Nephron (organoid): ENCODE data around the gene UGGT2.
"Not testable (repeated sequence)": the region's sequence is repeated elsewhere in the genome, so short reads cannot be mapped to it uniquely, and the experiment has no call there.

Source experiments
- H3K27ac Mint-ChIP-seq, 3 experiments: 2 replicates each; pipeline ENCODE4 v1.8.0; 2020; ENCODE audit warnings: mixed read lengths in 3 of 3, mild to moderate bottlenecking in 2 of 3, moderate library complexity in 1 of 3
- H3K27me3 Mint-ChIP-seq: 2 replicates; pipeline ENCODE4 v1.8.0; 2021; ENCODE audit warnings: low read depth, mild to moderate bottlenecking, moderate library complexity, mixed read lengths
- H3K36me3 Mint-ChIP-seq: 2 replicates; pipeline ENCODE4 v1.8.0; 2020; ENCODE audit warnings: low read depth, mixed read lengths
- H3K4me1 Mint-ChIP-seq: 2 replicates; pipeline ENCODE4 v1.8.0; 2020; ENCODE audit warnings: mixed read lengths
- H3K4me3 Mint-ChIP-seq, 3 experiments: 2 replicates each; pipeline ENCODE4 v1.8.0; 2020; ENCODE audit warnings: mild to moderate bottlenecking in 3 of 3, mixed read lengths in 3 of 3, moderate library complexity in 2 of 3
- H3K9me3 Mint-ChIP-seq: 2 replicates; pipeline ENCODE4 v1.8.0; 2020; ENCODE audit warnings: mixed read lengths
- TF ChIP-seq, protein P1 (sequence below), 3 experiments: fragments of 200-600 bp; sonication (generic); IDR thresholded peaks; one replicate each; pipeline ENCODE4 v1.5.0; 2021; ENCODE audit warnings: antibody characterized with exemption in 3 of 3; ENCODE audit not compliant: unreplicated experiment in 3 of 3

The UGGT2 gene

DNA sequence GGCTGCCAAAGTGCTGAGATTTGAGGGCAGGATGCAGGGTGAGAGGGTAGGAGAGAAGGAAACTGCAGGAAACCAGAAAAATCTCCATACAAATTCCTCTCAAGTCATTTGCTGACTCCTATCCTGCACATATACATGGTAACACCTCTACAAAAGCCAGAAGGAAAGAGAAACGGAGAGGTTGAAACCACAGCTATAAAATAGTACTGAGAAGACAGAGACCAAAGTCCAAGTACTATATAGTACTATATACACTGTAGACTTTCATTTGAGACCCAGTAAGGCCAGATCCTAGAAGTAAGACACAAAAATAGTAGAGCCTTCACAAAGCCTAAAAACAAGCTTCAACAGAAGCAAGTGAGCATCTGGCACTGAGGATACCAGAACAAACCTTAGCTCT is 103.1 kb downstream of the UGGT2 start:
- no peak overlapping the region for H3K27ac Mint-ChIP-seq
- peaks cover under 1% of the 10 kb centered on the region for H3K9me3 Mint-ChIP-seq
- TF ChIP-seq, protein P1, sequence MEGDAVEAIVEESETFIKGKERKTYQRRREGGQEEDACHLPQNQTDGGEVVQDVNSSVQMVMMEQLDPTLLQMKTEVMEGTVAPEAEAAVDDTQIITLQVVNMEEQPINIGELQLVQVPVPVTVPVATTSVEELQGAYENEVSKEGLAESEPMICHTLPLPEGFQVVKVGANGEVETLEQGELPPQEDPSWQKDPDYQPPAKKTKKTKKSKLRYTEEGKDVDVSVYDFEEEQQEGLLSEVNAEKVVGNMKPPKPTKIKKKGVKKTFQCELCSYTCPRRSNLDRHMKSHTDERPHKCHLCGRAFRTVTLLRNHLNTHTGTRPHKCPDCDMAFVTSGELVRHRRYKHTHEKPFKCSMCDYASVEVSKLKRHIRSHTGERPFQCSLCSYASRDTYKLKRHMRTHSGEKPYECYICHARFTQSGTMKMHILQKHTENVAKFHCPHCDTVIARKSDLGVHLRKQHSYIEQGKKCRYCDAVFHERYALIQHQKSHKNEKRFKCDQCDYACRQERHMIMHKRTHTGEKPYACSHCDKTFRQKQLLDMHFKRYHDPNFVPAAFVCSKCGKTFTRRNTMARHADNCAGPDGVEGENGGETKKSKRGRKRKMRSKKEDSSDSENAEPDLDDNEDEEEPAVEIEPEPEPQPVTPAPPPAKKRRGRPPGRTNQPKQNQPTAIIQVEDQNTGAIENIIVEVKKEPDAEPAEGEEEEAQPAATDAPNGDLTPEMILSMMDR (IDR thresholded peaks at IDR 0.05; ENCODE audit: unreplicated experiment in 3 of 3) = no peak
- no peaks in the 10 kb centered on the region for H3K27me3 Mint-ChIP-seq
- H3K4me1 Mint-ChIP-seq = peaks cover 6% of the 10 kb centered on the region
- no peak overlapping the region for H3K4me3 Mint-ChIP-seq
- peaks cover 12% of the 10 kb centered on the region for H3K36me3 Mint-ChIP-seq

GRCh38 chr13:95948656-95949055 is 104.5 kb downstream of the UGGT2 start:
- TF ChIP-seq, protein P1 (IDR thresholded peaks at IDR 0.05; ENCODE audit: unreplicated experiment in 3 of 3) = no peak
- no peaks in the 10 kb centered on the region for H3K4me1 Mint-ChIP-seq
- H3K4me3 Mint-ChIP-seq = no peak overlapping the region
- H3K36me3 Mint-ChIP-seq = peaks cover 10% of the 10 kb centered on the region
- H3K27ac Mint-ChIP-seq = no peak overlapping the region
- no peaks in the 10 kb centered on the region for H3K27me3 Mint-ChIP-seq
- no peaks in the 10 kb centered on the region for H3K9me3 Mint-ChIP-seq

DNA sequence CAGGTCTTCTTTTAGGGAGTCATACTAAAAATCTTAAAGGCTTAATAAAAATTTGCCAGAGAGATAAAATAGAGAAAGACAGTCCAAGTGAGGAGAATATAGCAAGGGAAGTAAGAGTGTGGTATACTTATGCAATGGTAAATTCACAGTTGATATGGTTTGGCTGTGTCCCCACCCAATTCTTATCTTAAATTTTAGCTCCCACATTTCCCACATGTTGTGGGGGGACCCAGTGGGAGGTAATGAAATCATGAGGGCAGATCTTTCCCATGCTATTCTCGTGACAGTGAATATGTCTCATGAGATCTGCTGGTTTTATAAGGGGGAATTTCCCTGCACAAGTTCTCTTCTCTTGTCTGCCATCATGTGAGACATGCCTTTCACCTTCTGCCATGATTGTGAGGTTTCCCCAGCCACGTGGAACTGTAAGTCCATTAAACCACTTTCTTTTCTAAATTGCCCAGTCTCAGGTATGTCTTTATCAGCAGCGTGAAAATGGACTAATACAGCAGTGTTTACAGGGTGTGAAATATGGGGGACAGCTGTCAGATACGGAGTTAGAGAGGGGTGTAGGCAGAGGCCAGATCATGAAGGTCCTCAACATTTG is 115.4 kb downstream of the UGGT2 start:
- H3K36me3 Mint-ChIP-seq = peaks cover 76% of the 10 kb centered on the region
- H3K9me3 Mint-ChIP-seq = peaks cover 27% of the 10 kb centered on the region
- no peak overlapping the region for H3K27ac Mint-ChIP-seq
- no peaks in the 10 kb centered on the region for H3K4me1 Mint-ChIP-seq
- no peak overlapping the region for H3K4me3 Mint-ChIP-seq
- TF ChIP-seq, protein P1 (IDR thresholded peaks at IDR 0.05; ENCODE audit: unreplicated experiment in 3 of 3) = no peak
- no peaks in the 10 kb centered on the region for H3K27me3 Mint-ChIP-seq

GRCh38 chr13:95931300-95932025 is 121.7 kb downstream of the UGGT2 start:
- no peaks in the 10 kb centered on the region for H3K27me3 Mint-ChIP-seq
- H3K4me1 Mint-ChIP-seq = no peaks in the 10 kb centered on the region
- peaks cover 81% of the 10 kb centered on the region for H3K36me3 Mint-ChIP-seq
- no peak overlapping the region for H3K27ac Mint-ChIP-seq
- TF ChIP-seq, protein P1 (IDR thresholded peaks at IDR 0.05; ENCODE audit: unreplicated experiment in 3 of 3) = no peak
- peaks cover 60% of the 10 kb centered on the region for H3K9me3 Mint-ChIP-seq
- H3K4me3 Mint-ChIP-seq = no peak overlapping the region

- Mint-ChIP-seq H3K4me1 (no peaks in the 10 kb centered on the region), H3K27ac (no peak overlapping the region), H3K27me3 (no peaks in the 10 kb centered on the region), H3K36me3 (peaks cover 61% of the 10 kb centered on the region), H3K4me3 (no peak overlapping the region), H3K9me3 (peaks cover 45% of the 10 kb centered on the region)
- TF ChIP-seq, protein P1 (IDR thresholded peaks at IDR 0.05; ENCODE audit: unreplicated experiment in 3 of 3) = no peak
Observed at GRCh38 chr13:95929430-95929829, 123.8 kb downstream of the UGGT2 start.

DNA sequence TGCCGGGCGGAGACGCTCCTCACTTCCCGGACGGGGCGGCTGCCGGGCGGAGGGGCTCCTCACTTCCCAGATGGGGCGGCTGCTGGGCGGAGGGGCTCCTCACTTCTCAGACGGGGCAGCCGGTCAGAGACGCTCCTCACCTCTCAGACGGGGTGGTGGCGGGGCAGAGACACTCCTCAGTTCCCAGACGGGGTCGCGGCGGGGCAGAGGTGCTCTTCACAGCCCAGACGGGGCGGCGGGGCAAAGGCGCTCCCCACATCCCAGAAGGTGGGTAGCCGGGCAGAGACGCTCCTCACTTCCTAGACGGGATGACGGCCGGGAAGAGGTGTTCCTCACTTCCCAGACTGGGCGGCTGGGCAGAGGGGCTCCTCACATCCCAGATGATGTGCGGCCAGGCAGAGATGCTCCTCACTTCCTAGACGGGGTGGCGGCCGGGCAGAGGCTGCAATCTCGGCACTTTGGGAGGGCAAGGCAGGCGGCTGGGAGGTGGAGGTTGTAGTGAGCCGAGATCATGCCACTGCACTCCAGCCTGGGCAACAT is 124.8 kb downstream of the UGGT2 start:
- peaks cover 57% of the 10 kb centered on the region for H3K36me3 Mint-ChIP-seq

More for the DNA sequence above, 124.8 kb downstream of the UGGT2 start:
- H3K27ac Mint-ChIP-seq, H3K4me3 Mint-ChIP-seq, H3K27me3 Mint-ChIP-seq, H3K4me1 Mint-ChIP-seq: not testable (repeated sequence)
- H3K9me3 Mint-ChIP-seq = peaks cover 39% of the 10 kb centered on the region
